ENCODE measurements around the gene TTC9C. TPM values are rescaled to one million over a fixed set of nuclear protein-coding genes. Genes with fewer than 3 reads are reported as not detected.

The TTC9C gene
- total RNA-seq, 1 donor from 2014 or later, result 78.4 TPM

DNA sequence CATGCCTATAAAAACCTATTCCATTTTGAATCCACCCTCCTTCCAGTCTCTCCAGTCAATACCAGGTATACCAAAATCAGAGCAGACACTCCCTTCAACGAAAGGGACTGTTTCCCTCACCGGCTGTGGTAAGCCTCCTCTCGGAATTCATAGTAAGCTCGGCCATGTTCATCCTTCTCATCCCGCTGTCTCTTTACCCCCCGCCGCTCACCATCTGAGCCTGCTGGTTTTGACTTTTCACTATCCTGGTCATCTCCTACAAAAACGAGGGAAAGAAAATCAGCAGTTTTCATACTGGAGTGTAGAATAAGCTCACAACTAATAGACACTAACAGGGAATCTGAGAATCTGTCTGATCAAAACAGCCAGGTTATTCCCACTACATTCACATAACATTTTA lies 4.1 kb upstream of the TTC9C start:
- no peaks in the 10 kb centered on the region for H3K9me3 ChIP-seq (ENCODE audit: low read depth)
- peak overlapping the region; percentile 4 for H3K27ac ChIP-seq
- TF ChIP-seq EZH2 (IDR thresholded peaks at IDR 0.05) (no peak), EZH2phosphoT487 (IDR thresholded peaks at IDR 0.05) (no peak)
- TF ChIP-seq, protein P1, sequence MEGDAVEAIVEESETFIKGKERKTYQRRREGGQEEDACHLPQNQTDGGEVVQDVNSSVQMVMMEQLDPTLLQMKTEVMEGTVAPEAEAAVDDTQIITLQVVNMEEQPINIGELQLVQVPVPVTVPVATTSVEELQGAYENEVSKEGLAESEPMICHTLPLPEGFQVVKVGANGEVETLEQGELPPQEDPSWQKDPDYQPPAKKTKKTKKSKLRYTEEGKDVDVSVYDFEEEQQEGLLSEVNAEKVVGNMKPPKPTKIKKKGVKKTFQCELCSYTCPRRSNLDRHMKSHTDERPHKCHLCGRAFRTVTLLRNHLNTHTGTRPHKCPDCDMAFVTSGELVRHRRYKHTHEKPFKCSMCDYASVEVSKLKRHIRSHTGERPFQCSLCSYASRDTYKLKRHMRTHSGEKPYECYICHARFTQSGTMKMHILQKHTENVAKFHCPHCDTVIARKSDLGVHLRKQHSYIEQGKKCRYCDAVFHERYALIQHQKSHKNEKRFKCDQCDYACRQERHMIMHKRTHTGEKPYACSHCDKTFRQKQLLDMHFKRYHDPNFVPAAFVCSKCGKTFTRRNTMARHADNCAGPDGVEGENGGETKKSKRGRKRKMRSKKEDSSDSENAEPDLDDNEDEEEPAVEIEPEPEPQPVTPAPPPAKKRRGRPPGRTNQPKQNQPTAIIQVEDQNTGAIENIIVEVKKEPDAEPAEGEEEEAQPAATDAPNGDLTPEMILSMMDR (IDR thresholded peaks at IDR 0.05), result no peak
- DNase-seq (ENCODE audit: low spot score), result no peak
- peaks cover 85% of the 10 kb centered on the region for H3K79me2 ChIP-seq (ENCODE audit: low read depth)
- peaks cover 50% of the 10 kb centered on the region for H4K20me1 ChIP-seq (ENCODE audit: low read depth)
- H2AFZ ChIP-seq (replicated peaks), result no peak overlapping the region
- Mint-ChIP-seq H3K9me3 (no peaks in the 10 kb centered on the region), H3K4me1 (peaks cover 46% of the 10 kb centered on the region), H3K4me3 (peak overlapping the region; percentile 93), H3K27me3 (ENCODE audit: insufficient read depth, low read depth) (peaks cover 9% of the 10 kb centered on the region), H3K27ac (no peak overlapping the region), H3K36me3 (peaks cover 53% of the 10 kb centered on the region)
- H3F3A ChIP-seq (ENCODE audit: low read depth), result peaks cover 78% of the 10 kb centered on the region
- H3K9ac ChIP-seq, result peak overlapping the region; percentile 85
- H3K4me1 ChIP-seq, result peaks cover 11% of the 10 kb centered on the region
- peaks cover 42% of the 10 kb centered on the region for H3K36me3 ChIP-seq
- H3K4me2 ChIP-seq, result peak overlapping the region; percentile 95
- H3K27me3 ChIP-seq, result no peaks in the 10 kb centered on the region
- peak overlapping the region; percentile 79 for H3K4me3 ChIP-seq

GRCh38 chr11:62725646-62726045 lies 2.6 kb upstream of the TTC9C start:
- Histone ChIP-seq H3K4me1 (peaks cover 18% of the 10 kb centered on the region), H3K4me2 (peak overlapping the region; percentile 95), H3K27ac (peak overlapping the region; percentile 96), H3F3A (ENCODE audit: low read depth) (peaks cover 68% of the 10 kb centered on the region), H3K9ac (peak overlapping the region; percentile 85), H3K36me3 (peaks cover 32% of the 10 kb centered on the region), H3K9me3 (ENCODE audit: low read depth) (no peaks in the 10 kb centered on the region), H4K20me1 (ENCODE audit: low read depth) (peaks cover 54% of the 10 kb centered on the region), H3K27me3 (no peaks in the 10 kb centered on the region), H2AFZ (replicated peaks) (no peak overlapping the region), H3K79me2 (ENCODE audit: low read depth) (peaks cover 86% of the 10 kb centered on the region), H3K4me3 (peak overlapping the region; percentile 79)
- Mint-ChIP-seq H3K4me3 (peak overlapping the region; percentile 93), H3K27ac (peak overlapping the region; percentile 59), H3K4me1 (peaks cover 54% of the 10 kb centered on the region), H3K9me3 (no peaks in the 10 kb centered on the region), H3K36me3 (peaks cover 42% of the 10 kb centered on the region), H3K27me3 (ENCODE audit: insufficient read depth, low read depth) (peaks cover 12% of the 10 kb centered on the region)
- DNase-seq (ENCODE audit: low spot score), result no peak
- TF ChIP-seq, protein P1 (IDR thresholded peaks at IDR 0.05), result no peak

- Mint-ChIP-seq H3K27me3 (ENCODE audit: insufficient read depth, low read depth) (peaks cover 12% of the 10 kb centered on the region), H3K9me3 (no peaks in the 10 kb centered on the region), H3K27ac (peak overlapping the region; percentile 59), H3K4me1 (peaks cover 57% of the 10 kb centered on the region), H3K36me3 (peaks cover 36% of the 10 kb centered on the region), H3K4me3 (peak overlapping the region; percentile 93)
- H3K9ac ChIP-seq, result peak overlapping the region; percentile 85
- peaks cover 18% of the 10 kb centered on the region for H3K4me1 ChIP-seq
- H3K27ac ChIP-seq, result peak overlapping the region; percentile 96
- TF ChIP-seq, protein P1 (IDR thresholded peaks at IDR 0.05), result no peak
- no peak for TF ChIP-seq EZH2phosphoT487 (IDR thresholded peaks at IDR 0.05)
- no peak for TF ChIP-seq EZH2 (IDR thresholded peaks at IDR 0.05)
- H3K9me3 ChIP-seq (ENCODE audit: low read depth), result no peaks in the 10 kb centered on the region
- peaks cover 86% of the 10 kb centered on the region for H3K79me2 ChIP-seq (ENCODE audit: low read depth)
- H2AFZ ChIP-seq (replicated peaks), result no peak overlapping the region
- peaks cover 63% of the 10 kb centered on the region for H3F3A ChIP-seq (ENCODE audit: low read depth)
- no peaks in the 10 kb centered on the region for H3K27me3 ChIP-seq
- DNase-seq (ENCODE audit: low spot score), result no peak
- H3K4me3 ChIP-seq, result peak overlapping the region; percentile 79
- peak overlapping the region; percentile 95 for H3K4me2 ChIP-seq
- peaks cover 26% of the 10 kb centered on the region for H3K36me3 ChIP-seq
- peaks cover 54% of the 10 kb centered on the region for H4K20me1 ChIP-seq (ENCODE audit: low read depth)
Measured at GRCh38 chr11:62726156-62726914, 2.0 kb upstream of the TTC9C start.

All from neural progenitor cell (in vitro differentiated cells).